ENCODE data around the gene OR2D2. TPM values are rescaled to one million over a fixed set of nuclear protein-coding genes. Genes with fewer than 3 reads are reported as not detected.

Gene OR2D2
- total RNA-seq, 2 experiments from 2014 or later = 0.32 to 0.44 TPM

- no peaks in the 10 kb centered on the region for H3K4me1 Mint-ChIP-seq
- H3K9me3 Mint-ChIP-seq (ENCODE audit: low read depth) = no peaks in the 10 kb centered on the region
- no peak for DNase-seq
- CTCF ChIA-PET = no interaction called here
- no peak overlapping the region for H3K4me3 Mint-ChIP-seq
- peaks cover 9% of the 10 kb centered on the region for H3K27me3 Mint-ChIP-seq
- no peak for ATAC-seq
- POLR2A ChIA-PET = no interaction called here
- intact Hi-C loops (cut with DNase I, micrococcal nuclease) = no loop called here
- no peak overlapping the region for H3K27ac Mint-ChIP-seq
- no peaks in the 10 kb centered on the region for H3K36me3 Mint-ChIP-seq (ENCODE audit: low read depth)
These were observed 50.6 kb downstream of the OR2D2 start for GRCh38 chr11:6841694-6842093.

Other genes starting within 250 kb of the OR2D2 start
- under 1 TPM; 0.78 to 0.91 TPM for gene DCHS1, start 236.7 kb downstream of the OR2D2 start, total RNA-seq
- 100 to 1,000 TPM; 118 to 156 TPM for gene MRPL17, start 209.2 kb downstream of the OR2D2 start, total RNA-seq
- under 1 TPM; 0.14 to 0.26 TPM for gene OR2AG2, start 120.5 kb downstream of the OR2D2 start, total RNA-seq
- not detected for gene OR2AG1, start 109.5 kb downstream of the OR2D2 start, total RNA-seq
- gene OR6A2, start 92.8 kb downstream of the OR2D2 start, total RNA-seq = under 1 TPM; 0.14 to 0.25 TPM
- gene OR10A5, start 46.8 kb downstream of the OR2D2 start, total RNA-seq = not detected
- gene OR10A2, start 29.4 kb downstream of the OR2D2 start, total RNA-seq = not detected
- gene OR10A4, start 15.9 kb downstream of the OR2D2 start, total RNA-seq = not detected
- not detected for gene OR2D3, start 28.5 kb upstream of the OR2D2 start, total RNA-seq
- 1 to 10 TPM; 3.6 TPM for gene ZNF215, start 33.9 kb upstream of the OR2D2 start, total RNA-seq
- not detected for gene ZNF214, start 127.8 kb upstream of the OR2D2 start, total RNA-seq
- under 1 TPM; 0.11 to 0.21 TPM for gene NLRP14, start 128.0 kb upstream of the OR2D2 start, total RNA-seq
- not detected for gene RBMXL2, start 196.5 kb upstream of the OR2D2 start, total RNA-seq